GM12892 (cell line): Measurements from ENCODE around the gene RBM20.
"Not testable (repeated sequence)": the region's sequence is repeated elsewhere in the genome, so short reads cannot be mapped to it uniquely, and the experiment has no call there.

Source experiments
- DNase-seq: peaks from one replicate; pipeline ENCODE4 v3.0.0; 2011; ENCODE audit not compliant: insufficient read length
- FAIRE-seq: peaks from 2 replicates; lab custom pipeline; 2011; peaks lifted over from hg19 to GRCh38; lab: Jason Lieb, UNC
- POLR2A ChIP-seq: IDR thresholded peaks from 2 replicates; pipeline ENCODE4 v1.6.1; 2011; ENCODE audit warnings: low read depth, low read length, control low read depth
- POLR2AphosphoS5 ChIP-seq: IDR thresholded peaks from 2 replicates; pipeline ENCODE4 v1.6.1; 2011; ENCODE audit warnings: low read depth, low read length, control low read depth
- TAF1 ChIP-seq: IDR thresholded peaks from 2 replicates; pipeline ENCODE4 v1.6.1; 2011; ENCODE audit warnings: low read depth, mild to moderate bottlenecking, control low read depth, low read length, borderline replicate concordance

Gene RBM20

GRCh38 chr10:110757586-110757985, 113.5 kb downstream of the RBM20 start:
- DNase-seq (no peak), FAIRE-seq (no peak)
- no peak for TF ChIP-seq TAF1
- no peak for TF ChIP-seq POLR2AphosphoS5
- no peak for TF ChIP-seq POLR2A

- TF ChIP-seq POLR2A (no peak), TAF1 (no peak), POLR2AphosphoS5 (no peak)
- no peak for DNase-seq
- FAIRE-seq = no peak
Measured at GRCh38 chr10:110758128-110758765, 114.1 kb downstream of the RBM20 start.

GRCh38 chr10:110758898-110759297, 114.8 kb downstream of the RBM20 start:
- no peak for TF ChIP-seq TAF1
- TF ChIP-seq POLR2A = no peak
- FAIRE-seq (no peak), DNase-seq (no peak)

GRCh38 chr10:110759523-110759922, 115.4 kb downstream of the RBM20 start:
- TF ChIP-seq POLR2A (no peak), TAF1 (no peak), POLR2AphosphoS5 (no peak)
- FAIRE-seq (no peak), DNase-seq (no peak)

GRCh38 chr10:110762109-110762848, 118.1 kb downstream of the RBM20 start:
- TF ChIP-seq POLR2A (no peak), TAF1 (no peak), POLR2AphosphoS5 (no peak)
- DNase-seq (no peak), FAIRE-seq (no peak)

GRCh38 chr10:110762849-110763211, 118.7 kb downstream of the RBM20 start:
- TF ChIP-seq POLR2AphosphoS5 (no peak), TAF1 (no peak), POLR2A (no peak)
- no peak for FAIRE-seq
- DNase-seq = no peak

GRCh38 chr10:110764378-110764777, 120.2 kb downstream of the RBM20 start:
- DNase-seq = no peak
- no peak for FAIRE-seq
- TF ChIP-seq POLR2AphosphoS5 (no peak), TAF1 (no peak), POLR2A (no peak)

GRCh38 chr10:110764793-110765512, 120.8 kb downstream of the RBM20 start:
- DNase-seq (no peak), FAIRE-seq (no peak)
- TF ChIP-seq POLR2A (no peak), POLR2AphosphoS5 (no peak), TAF1 (no peak)

- no peak for DNase-seq
- FAIRE-seq = no peak
- TF ChIP-seq TAF1 (no peak), POLR2A (no peak), POLR2AphosphoS5 (no peak)
Measured at GRCh38 chr10:110765513-110766319, 121.6 kb downstream of the RBM20 start.

GRCh38 chr10:110767601-110768000, 123.5 kb downstream of the RBM20 start:
- FAIRE-seq, DNase-seq: not testable (repeated sequence)

GRCh38 chr10:110770243-110770642, 126.1 kb downstream of the RBM20 start:
- no peak for TF ChIP-seq POLR2AphosphoS5
- no peak for TF ChIP-seq POLR2A
- TF ChIP-seq TAF1 = no peak
- no peak for DNase-seq
- FAIRE-seq = no peak

- TF ChIP-seq TAF1 (no peak), POLR2A (no peak), POLR2AphosphoS5 (no peak)
- DNase-seq (no peak), FAIRE-seq (no peak)
Measured at GRCh38 chr10:110771486-110771885, 127.3 kb downstream of the RBM20 start.
